Esophagus squamous epithelium (tissue), 4 donors: ENCODE measurements around the gene COCH.

Experiments used
- POLR2A ChIP-seq, 4 donors: fragments of 450-650 bp; IDR thresholded peaks; one replicate each; pipeline ENCODE4 v1.6.1; 2017; ENCODE audit warnings: antibody characterized with exemption in 4 of 4, mild to moderate bottlenecking in 4 of 4, moderate library complexity in 3 of 4
- TF ChIP-seq, protein P1 (sequence below), 6 experiments: fragments of 450-650 bp in 4 of 6; fragments of 200-600 bp in 2 of 6; sonication (generic) in 2 of 6; IDR thresholded peaks; one replicate each; pipeline ENCODE4 v1.5.1; 2016 to 2019; ENCODE audit warnings: antibody characterized with exemption in 6 of 6, mild to moderate bottlenecking in 4 of 6, moderate library complexity in 4 of 6

GRCh38 chr14:30889244-30889594 lies 14.9 kb downstream of the COCH start:
- TF ChIP-seq, protein P1, sequence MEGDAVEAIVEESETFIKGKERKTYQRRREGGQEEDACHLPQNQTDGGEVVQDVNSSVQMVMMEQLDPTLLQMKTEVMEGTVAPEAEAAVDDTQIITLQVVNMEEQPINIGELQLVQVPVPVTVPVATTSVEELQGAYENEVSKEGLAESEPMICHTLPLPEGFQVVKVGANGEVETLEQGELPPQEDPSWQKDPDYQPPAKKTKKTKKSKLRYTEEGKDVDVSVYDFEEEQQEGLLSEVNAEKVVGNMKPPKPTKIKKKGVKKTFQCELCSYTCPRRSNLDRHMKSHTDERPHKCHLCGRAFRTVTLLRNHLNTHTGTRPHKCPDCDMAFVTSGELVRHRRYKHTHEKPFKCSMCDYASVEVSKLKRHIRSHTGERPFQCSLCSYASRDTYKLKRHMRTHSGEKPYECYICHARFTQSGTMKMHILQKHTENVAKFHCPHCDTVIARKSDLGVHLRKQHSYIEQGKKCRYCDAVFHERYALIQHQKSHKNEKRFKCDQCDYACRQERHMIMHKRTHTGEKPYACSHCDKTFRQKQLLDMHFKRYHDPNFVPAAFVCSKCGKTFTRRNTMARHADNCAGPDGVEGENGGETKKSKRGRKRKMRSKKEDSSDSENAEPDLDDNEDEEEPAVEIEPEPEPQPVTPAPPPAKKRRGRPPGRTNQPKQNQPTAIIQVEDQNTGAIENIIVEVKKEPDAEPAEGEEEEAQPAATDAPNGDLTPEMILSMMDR (IDR thresholded peaks at IDR 0.05), result no peak
- no peak for TF ChIP-seq POLR2A (IDR thresholded peaks at IDR 0.05)
